Activated CD4-positive, CD25-positive, alpha-beta regulatory T cell (primary cell): ENCODE data around the gene ZC3H15.

Source experiments
- DNase-seq, 4 experiments: peaks; one replicate each; lab custom pipeline; 2025; lab: John Stamatoyannopoulos, UW

Gene ZC3H15

GRCh38 chr2:186543561-186544131 lies 57.6 kb downstream of the ZC3H15 start:
- no peak for DNase-seq

DNA sequence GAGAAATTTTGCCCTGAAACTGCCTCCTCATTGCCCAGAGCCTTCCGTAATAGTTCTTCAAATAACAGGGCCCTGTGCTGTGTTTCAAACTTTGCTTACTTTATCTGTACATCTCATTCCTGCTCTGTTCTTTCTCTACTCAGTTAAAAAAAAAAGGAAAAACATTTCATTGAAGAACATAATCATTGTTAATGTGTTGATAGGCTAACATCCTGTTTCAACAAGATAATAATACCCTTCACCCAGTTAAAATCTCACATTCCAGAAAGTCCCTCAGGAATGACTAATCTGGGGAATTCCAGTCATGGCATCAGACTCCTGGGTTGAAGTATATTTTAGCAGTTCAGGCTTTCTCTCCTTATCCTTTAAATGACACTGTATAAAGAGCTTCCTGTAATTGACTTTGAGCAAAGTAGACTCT lies 58.2 kb downstream of the ZC3H15 start:
- no peak for DNase-seq

DNA sequence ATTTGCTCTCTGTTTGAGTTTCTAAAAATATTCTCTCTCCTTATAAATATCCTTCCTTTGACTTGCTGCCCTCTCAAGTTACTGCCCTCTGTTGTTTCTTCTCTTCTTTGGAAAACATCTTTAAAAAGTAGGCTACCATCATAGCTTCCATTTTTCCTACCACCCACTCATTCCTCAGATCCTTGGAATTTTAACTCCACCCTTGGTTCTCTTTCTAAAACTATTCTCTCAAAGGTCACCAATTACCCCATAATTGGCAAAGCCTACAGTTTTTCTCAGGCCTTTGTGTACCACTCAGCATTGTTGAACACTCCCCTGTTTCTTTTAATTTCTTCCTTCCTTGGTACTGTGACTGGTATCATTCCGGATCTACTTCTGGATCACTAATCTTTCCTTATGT lies 60.8 kb downstream of the ZC3H15 start:
- DNase-seq: no peak

DNA sequence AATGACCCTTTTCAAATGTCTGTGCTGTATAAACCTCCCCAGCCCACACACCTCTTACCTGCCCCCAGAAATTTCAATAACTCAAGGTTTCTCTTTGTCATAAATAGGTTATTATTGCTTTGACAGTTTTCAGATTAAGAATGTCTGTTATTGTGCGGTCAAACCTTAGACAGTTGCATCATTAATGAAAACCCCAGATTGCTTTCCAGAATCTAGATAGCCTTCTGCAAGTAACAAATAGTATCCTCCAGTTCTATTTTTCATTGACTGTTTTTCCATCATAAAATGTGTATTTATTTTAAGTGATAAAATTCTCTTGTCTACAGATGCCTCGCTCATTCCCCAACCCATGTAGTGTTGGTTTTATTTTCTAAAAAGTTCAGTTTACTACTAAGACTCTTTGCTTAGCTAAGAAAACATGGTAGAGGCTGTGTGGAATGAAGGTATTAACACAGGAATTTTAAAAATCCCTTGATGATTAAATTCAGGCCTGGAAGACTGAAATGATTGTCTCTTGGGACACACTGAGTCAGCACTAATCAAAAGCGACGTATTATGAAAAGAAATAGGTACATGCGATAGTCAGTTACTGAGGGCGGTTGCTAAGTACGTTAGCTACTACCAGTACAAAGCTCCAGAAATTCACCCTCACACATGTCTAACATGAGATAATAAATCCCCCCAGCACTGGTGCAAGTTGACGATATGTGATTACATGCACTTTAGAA lies 65.4 kb downstream of the ZC3H15 start:
- no peak for DNase-seq

- DNase-seq: no peak
Measured at GRCh38 chr2:186554429-186554828, 68.4 kb downstream of the ZC3H15 start.

GRCh38 chr2:186554850-186555671 lies 69.0 kb downstream of the ZC3H15 start:
- DNase-seq: no peak

GRCh38 chr2:186558512-186559276 lies 72.6 kb downstream of the ZC3H15 start:
- no peak for DNase-seq
